GM15510 (cell line): ENCODE results near the gene IKZF2.

Experiments
- POLR2A ChIP-seq: IDR thresholded peaks from 3 replicates; pipeline ENCODE4 v1.6.1; 2011; ENCODE audit warnings: borderline replicate concordance; ENCODE audit not compliant: insufficient read length; ENCODE audit errors: extremely low read depth

The IKZF2 gene

GRCh38 chr2:212953170-212953920 lies 198.1 kb downstream of the IKZF2 start:
- no peak for TF ChIP-seq POLR2A

- TF ChIP-seq POLR2A: no peak
Observed at GRCh38 chr2:212949786-212950185, 201.6 kb downstream of the IKZF2 start.
